VCaP (cell line): Measurements from ENCODE around the gene BUD13.

Experiments used
- H3K27ac ChIP-seq: fragments of 450-650 bp; 2 replicates; pipeline ENCODE4 v1.5.1; 2017
- TF ChIP-seq, protein P1 (sequence below): fragments of 450-650 bp; conservative IDR thresholded peaks from 2 replicates; pipeline ENCODE4 v1.5.1; 2017; ENCODE audit warnings: mild to moderate bottlenecking, moderate library complexity

The BUD13 gene

DNA sequence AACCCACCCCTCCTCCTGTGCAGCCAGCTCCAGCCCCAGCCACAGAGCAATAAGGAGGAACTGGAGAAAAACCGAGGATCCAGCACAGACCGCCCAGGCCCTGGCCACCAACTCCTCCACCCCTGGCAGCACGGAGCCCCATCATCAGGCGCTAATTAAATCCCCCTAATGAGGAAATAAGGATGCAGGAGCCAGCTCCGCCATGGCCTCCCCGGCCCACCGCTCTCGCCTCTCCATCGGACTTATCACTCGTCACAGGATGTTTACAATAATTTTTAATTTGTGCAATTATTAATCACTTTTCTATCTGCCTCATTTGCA lies 42.6 kb downstream of the BUD13 start:
- H3K27ac ChIP-seq = no peak overlapping the region
- TF ChIP-seq, protein P1, sequence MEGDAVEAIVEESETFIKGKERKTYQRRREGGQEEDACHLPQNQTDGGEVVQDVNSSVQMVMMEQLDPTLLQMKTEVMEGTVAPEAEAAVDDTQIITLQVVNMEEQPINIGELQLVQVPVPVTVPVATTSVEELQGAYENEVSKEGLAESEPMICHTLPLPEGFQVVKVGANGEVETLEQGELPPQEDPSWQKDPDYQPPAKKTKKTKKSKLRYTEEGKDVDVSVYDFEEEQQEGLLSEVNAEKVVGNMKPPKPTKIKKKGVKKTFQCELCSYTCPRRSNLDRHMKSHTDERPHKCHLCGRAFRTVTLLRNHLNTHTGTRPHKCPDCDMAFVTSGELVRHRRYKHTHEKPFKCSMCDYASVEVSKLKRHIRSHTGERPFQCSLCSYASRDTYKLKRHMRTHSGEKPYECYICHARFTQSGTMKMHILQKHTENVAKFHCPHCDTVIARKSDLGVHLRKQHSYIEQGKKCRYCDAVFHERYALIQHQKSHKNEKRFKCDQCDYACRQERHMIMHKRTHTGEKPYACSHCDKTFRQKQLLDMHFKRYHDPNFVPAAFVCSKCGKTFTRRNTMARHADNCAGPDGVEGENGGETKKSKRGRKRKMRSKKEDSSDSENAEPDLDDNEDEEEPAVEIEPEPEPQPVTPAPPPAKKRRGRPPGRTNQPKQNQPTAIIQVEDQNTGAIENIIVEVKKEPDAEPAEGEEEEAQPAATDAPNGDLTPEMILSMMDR = no peak

DNA sequence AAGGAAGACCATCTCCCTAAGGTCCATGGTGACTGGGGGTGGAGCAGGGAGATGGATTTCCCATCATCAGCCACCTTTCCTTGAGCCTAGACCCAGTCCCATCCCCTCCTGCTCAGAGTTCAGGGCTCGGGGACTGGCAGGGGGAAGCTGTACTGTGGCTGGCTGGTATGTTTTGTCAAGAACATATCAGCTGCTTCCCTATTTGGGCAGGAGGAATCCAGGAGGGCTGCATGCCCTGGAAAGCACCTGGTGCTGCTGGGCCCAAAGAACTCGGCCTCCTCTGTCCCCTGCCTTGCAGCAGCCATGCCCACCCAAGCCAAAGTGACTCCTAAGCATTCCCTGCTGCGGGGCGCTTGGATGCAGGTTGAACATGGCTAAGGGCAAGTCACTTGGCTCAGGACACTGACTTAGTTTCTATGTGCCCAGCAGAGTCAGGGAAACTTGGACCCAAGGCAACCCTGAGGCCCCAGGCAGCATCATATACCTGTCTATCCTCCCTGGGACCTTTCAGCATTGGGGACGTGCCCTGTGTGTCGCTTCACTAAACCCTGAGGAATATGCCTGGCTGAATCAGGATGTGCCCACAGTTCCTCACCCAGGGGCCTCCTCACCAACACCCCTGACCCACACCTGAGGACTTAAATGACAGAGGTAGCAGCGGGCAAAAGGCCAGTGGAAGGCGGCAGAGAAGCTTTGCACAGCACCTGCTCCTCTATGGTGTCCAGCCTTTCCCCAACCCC lies 43.1 kb downstream of the BUD13 start:
- TF ChIP-seq, protein P1 = no peak
- no peak overlapping the region for H3K27ac ChIP-seq

DNA sequence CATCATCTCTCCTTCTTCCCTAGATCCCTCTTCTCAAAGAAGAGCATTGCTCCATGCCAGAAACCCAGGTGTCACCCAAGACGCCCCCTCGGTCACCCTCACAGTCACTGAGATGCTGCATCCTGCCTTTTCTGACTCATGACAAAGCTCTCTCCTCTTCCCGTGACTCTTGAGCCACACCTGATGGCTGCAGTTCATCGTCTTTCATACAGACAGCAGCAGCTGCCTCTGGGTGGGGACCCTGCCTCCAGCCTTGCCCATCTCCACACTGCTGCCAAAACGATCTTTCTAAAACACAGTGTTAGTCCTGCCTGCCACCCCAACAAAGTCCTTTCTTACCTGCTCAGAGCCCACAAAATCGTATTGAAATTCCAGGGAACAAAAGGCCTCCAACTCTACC lies 44.8 kb downstream of the BUD13 start:
- TF ChIP-seq, protein P1 = no peak
- H3K27ac ChIP-seq = no peak overlapping the region

DNA sequence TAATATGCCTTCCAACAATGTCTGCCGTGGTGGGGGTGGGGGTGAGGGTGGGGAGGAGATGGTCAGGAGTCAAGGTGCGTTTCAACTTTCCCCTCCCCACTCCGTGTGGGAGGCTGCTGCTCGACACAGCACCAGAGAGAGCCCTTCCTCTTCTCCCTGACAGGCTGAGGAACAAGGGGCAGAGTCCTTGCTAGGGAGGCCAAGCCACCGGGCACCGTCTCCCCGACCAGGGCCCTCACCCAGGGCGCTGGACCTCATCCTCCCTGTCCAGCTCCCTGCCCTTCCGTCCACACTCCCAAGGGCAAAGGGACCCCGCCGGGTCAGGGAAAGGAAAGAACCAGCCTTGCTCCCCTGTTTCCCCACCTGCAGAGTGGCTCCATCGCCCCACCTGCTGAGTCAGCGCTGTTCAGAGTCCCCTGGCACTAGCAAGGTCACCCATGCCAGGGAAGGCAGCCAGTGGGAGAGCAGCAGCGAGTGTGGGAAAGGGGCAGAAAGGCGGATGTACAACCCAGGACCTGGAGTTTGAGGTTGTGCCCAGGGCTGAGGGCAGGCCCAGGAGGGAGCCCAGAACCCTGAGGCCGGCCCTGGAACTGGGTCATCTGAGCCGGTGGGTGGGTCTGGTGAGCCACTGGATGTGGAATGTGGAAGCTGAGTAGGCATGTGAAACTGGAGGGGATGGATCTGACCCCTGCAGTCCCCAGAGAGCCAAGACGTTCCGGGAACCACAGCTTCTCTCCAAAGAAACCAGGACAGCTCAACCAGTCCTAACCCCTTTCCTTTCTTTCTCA lies 47.2 kb downstream of the BUD13 start:
- H3K27ac ChIP-seq = no peak overlapping the region
- TF ChIP-seq, protein P1 = no peak

DNA sequence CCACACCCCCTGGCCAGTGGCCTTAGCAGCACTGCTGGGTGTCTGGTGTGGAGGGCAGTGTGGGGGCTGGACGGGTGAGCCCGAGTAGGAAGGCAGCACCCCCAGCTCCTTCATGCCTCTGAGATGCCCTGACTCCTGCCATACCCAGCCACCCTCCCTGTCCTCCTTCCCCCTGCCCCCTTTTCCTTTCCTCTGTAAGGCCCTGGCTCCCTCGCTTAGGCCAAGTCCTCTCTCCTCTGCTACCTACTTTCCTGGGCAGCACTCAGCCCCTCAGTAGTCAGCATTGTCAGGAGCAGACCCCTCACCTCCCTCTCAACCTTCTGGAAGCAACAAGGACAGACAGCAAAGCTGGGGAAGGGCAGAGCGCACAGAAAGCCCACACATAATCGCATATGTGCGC lies 48.0 kb downstream of the BUD13 start:
- H3K27ac ChIP-seq = no peak overlapping the region
- TF ChIP-seq, protein P1 = no peak

DNA sequence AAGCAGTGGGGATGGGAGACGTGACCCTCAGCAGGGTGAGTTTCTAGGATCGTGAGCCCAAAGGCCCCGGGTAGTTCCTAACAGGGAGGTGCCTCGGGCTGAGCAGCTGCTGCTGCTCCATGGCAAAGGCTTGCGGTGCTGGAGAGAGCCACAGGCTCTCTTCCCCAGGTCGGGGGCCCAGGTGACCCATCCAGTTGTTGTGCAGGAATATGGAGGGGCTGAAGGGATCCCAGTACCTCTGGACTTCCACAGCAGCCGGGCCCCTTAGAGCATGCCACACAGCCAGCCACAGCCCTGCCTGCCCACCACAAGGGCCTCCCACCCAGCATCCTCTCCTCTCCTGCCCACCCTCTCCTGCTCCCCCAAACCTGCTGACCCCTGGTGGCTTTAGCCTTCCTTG lies 49.3 kb downstream of the BUD13 start:
- TF ChIP-seq, protein P1 = no peak
- no peak overlapping the region for H3K27ac ChIP-seq

DNA sequence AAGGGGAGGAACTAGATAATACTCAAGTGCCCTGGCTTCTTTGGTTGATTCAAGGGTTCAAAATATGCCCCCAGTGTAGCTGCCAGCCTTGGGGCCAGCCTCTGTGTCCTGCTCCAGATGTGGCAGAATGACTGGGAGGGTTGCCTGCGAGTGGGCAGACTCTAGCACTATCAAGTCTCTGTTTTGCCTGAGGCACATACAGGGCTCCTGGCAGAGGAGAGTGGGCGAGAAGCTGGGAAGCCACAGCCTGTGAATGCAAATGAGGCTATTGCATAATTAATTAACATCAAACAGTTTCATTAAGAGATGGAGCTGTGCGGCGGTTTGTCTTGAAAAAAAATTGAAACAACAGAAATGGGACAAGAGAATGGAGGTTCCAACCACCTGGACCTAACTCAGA lies 50.8 kb downstream of the BUD13 start:
- TF ChIP-seq, protein P1 = no peak
- no peak overlapping the region for H3K27ac ChIP-seq
